CD14-positive monocyte (primary cell): Measurements from ENCODE around the gene CD40LG. TPM values are rescaled to one million over a fixed set of nuclear protein-coding genes. Genes with fewer than 3 reads are reported as not detected.

Experiments used
- DNase-seq, 3 donors: peaks; one replicate each; pipeline ENCODE4 v3.0.0-alpha.2; 2011 to 2022
- H2AFZ ChIP-seq: 2 replicates; pipeline ENCODE4 v1.6.0; 2012; ENCODE audit warnings: mild to moderate bottlenecking, low read depth, low read length, inconsistent platforms; ENCODE audit not compliant: insufficient read depth, poor library complexity, severe bottlenecking
- H3K27ac ChIP-seq, 2 donors: 1 replicate in 1 of 2; 2 replicates in 1 of 2; pipeline ENCODE4 v1.5.1; 2012 to 2013; ENCODE audit warnings: low read length in 2 of 2, control low read depth in 1 of 2, inconsistent platforms in 1 of 2, low read depth in 1 of 2, mild to moderate bottlenecking in 1 of 2
- H3K27me3 ChIP-seq, 2 donors: one replicate each; pipeline versions ENCODE4 v1.6.0 to v1.6.1; 2011 to 2013; ENCODE audit warnings: low read length in 2 of 2; ENCODE audit not compliant: control insufficient read depth in 2 of 2, insufficient read depth in 2 of 2
- H3K36me3 ChIP-seq, 2 donors: replicated peaks in 1 of 2; 1 replicate in 1 of 2; 2 replicates in 1 of 2; pipeline versions ENCODE4 v1.5.1 to v1.6.1; 2012 to 2013; ENCODE audit warnings: low read length in 2 of 2, control low read depth in 1 of 2, inconsistent platforms in 1 of 2, mild to moderate bottlenecking in 1 of 2; ENCODE audit not compliant: insufficient read depth in 2 of 2, control insufficient read depth in 1 of 2
- H3K4me1 ChIP-seq, 2 donors: 1 replicate in 1 of 2; 2 replicates in 1 of 2; pipeline versions ENCODE4 v1.5.1 to v1.6.1; 2012 to 2013; ENCODE audit warnings: low read length in 2 of 2, control low read depth in 1 of 2, inconsistent platforms in 1 of 2, mild to moderate bottlenecking in 1 of 2, moderate library complexity in 1 of 2; ENCODE audit not compliant: insufficient read depth in 2 of 2, control insufficient read depth in 1 of 2
- H3K4me2 ChIP-seq: replicated peaks from 2 replicates; pipeline ENCODE3; 2012; ENCODE audit warnings: low read length, moderate library complexity, mild to moderate bottlenecking; ENCODE audit not compliant: poor library complexity, severe bottlenecking; ENCODE audit errors: extremely low read depth
- H3K4me3 ChIP-seq, 3 experiments: fragments of 200-600 bp in 1 of 3; sonication (generic) in 1 of 3; replicated peaks in 1 of 3; 1 replicate in 2 of 3; 2 replicates in 1 of 3; pipeline ENCODE4 v1.5.1; 2011 to 2013; ENCODE audit warnings: low read length in 3 of 3, mild to moderate bottlenecking in 3 of 3, control low read depth in 2 of 3, low read depth in 2 of 3, inconsistent platforms in 1 of 3, moderate library complexity in 1 of 3
- H3K79me2 ChIP-seq: 2 replicates; pipeline ENCODE4 v1.6.0; 2012; ENCODE audit warnings: mild to moderate bottlenecking, control low read depth, inconsistent platforms, low read length, moderate library complexity; ENCODE audit not compliant: insufficient read depth
- H3K9ac ChIP-seq: 2 replicates; pipeline ENCODE4 v1.6.0; 2017; ENCODE audit warnings: low read length, mild to moderate bottlenecking; ENCODE audit not compliant: insufficient read depth, poor library complexity, severe bottlenecking
- H3K9me3 ChIP-seq, 2 donors: replicated peaks in 1 of 2; 1 replicate in 1 of 2; 2 replicates in 1 of 2; pipeline versions ENCODE4 v1.5.1 to v1.6.1; 2012 to 2013; ENCODE audit warnings: low read length in 2 of 2, control low read depth in 1 of 2; ENCODE audit not compliant: control insufficient read depth in 1 of 2, insufficient read depth in 1 of 2
- H4K20me1 ChIP-seq: 2 replicates; pipeline ENCODE4 v1.6.0; 2012; ENCODE audit warnings: mild to moderate bottlenecking, low read length, control low read depth, moderate library complexity; ENCODE audit not compliant: insufficient read depth
- H3K27ac Mint-ChIP-seq, 7 donors: one replicate each; pipeline ENCODE4 v1.8.0; 2020; ENCODE audit warnings: mild to moderate bottlenecking in 7 of 7, mixed read lengths in 7 of 7, moderate library complexity in 6 of 7, inconsistent platforms in 2 of 7
- H3K27me3 Mint-ChIP-seq, 3 donors: one replicate each; pipeline ENCODE4 v1.8.0; 2021 to 2022; ENCODE audit warnings: low read depth in 3 of 3, mild to moderate bottlenecking in 3 of 3, mixed read lengths in 3 of 3, moderate library complexity in 3 of 3, inconsistent platforms in 1 of 3
- H3K36me3 Mint-ChIP-seq, 2 donors: one replicate each; pipeline ENCODE4 v1.8.0; 2020; ENCODE audit warnings: mixed read lengths in 2 of 2, inconsistent platforms in 1 of 2, mild to moderate bottlenecking in 1 of 2
- H3K4me1 Mint-ChIP-seq: one replicate; pipeline ENCODE4 v1.8.0; 2020; ENCODE audit warnings: mild to moderate bottlenecking, mixed read lengths
- H3K4me3 Mint-ChIP-seq, 2 donors: one replicate each; pipeline ENCODE4 v1.8.0; 2020; ENCODE audit warnings: mild to moderate bottlenecking in 2 of 2, mixed read lengths in 2 of 2, moderate library complexity in 1 of 2
- H3K9me3 Mint-ChIP-seq, 7 donors: one replicate each; pipeline ENCODE4 v1.8.0; 2020 to 2022; ENCODE audit warnings: mixed read lengths in 7 of 7, mild to moderate bottlenecking in 6 of 7, moderate library complexity in 6 of 7, inconsistent platforms in 2 of 7
- CTCF ChIP-seq: fragments of 200-600 bp; IDR thresholded peaks from one replicate; pipeline ENCODE4 v1.8.0; 2022; ENCODE audit warnings: antibody characterized with exemption, mild to moderate bottlenecking
- WGBS: methylation state at CpG from one replicate; pipeline ENCODE4 v1.1.5; 2013; ENCODE audit warnings: missing lambda C conversion rate; ENCODE audit not compliant: insufficient coverage; 5-methylcytosine and 5-hydroxymethylcytosine counted together
- intact Hi-C, 2 donors: fragments of 100-400 bp; cut with micrococcal nuclease; formaldehyde crosslinking; loops; one replicate each; pipeline versions ENCODE4 v1.15.0 to v1.15.1; 2023
- polyA plus RNA-seq, 3 donors: library from polyadenylated mRNA; depleted of rRNA in 1 of 3; unstranded in 2 of 3; stranded (reverse) in 1 of 3; fragments of 300-500 nt in 2 of 3; fragments of >200 nt in 1 of 3; fragmentation: Illumina TruSeq in 2 of 3; gene quantifications; 1 replicate in 2 of 3; 2 replicates in 1 of 3; pipeline ENCODE4 v1.2.3, GENCODE V29; 2012 to 2021

The CD40LG gene
- polyA plus RNA-seq, 3 donors: 0.09 TPM; not detected in 2

GRCh38 chrX:136626891-136627290, 21.1 kb upstream of the CD40LG start:
- Histone ChIP-seq H3K4me3 (no peak overlapping the region), H3K27ac (no peak overlapping the region), H3K27me3 (peaks cover 0 to 3% of the 10 kb centered on the region in 2 donors), H3K4me2 (no peak overlapping the region), H3K36me3 (no peaks in the 10 kb centered on the region), H3K9me3 (no peaks in the 10 kb centered on the region), H3K9ac (no peak overlapping the region), H2AFZ (no peak overlapping the region), H3K4me1 (no peaks in the 10 kb centered on the region), H3K79me2 (no peaks in the 10 kb centered on the region), H4K20me1 (no peaks in the 10 kb centered on the region)
- WGBS: no CpG with 5 or more reads among the region's 1 CpG
- no peak for TF ChIP-seq CTCF
- intact Hi-C loops: no loop called here
- Mint-ChIP-seq H3K27ac (no peak overlapping the region), H3K36me3 (no peaks in the 10 kb centered on the region), H3K9me3 (peaks cover 0 to 3% (median 0%) of the 10 kb centered on the region in 7 donors), H3K4me1 (no peaks in the 10 kb centered on the region), H3K27me3 (no peaks in the 10 kb centered on the region), H3K4me3 (no peak overlapping the region)
- DNase-seq: no peak

GRCh38 chrX:136627409-136627808, 20.5 kb upstream of the CD40LG start:
- Histone ChIP-seq H3K4me2 (no peak overlapping the region), H3K9ac (no peak overlapping the region), H4K20me1 (no peaks in the 10 kb centered on the region), H3K9me3 (no peaks in the 10 kb centered on the region), H3K4me1 (no peaks in the 10 kb centered on the region), H3K27ac (no peak overlapping the region), H3K36me3 (no peaks in the 10 kb centered on the region), H3K79me2 (no peaks in the 10 kb centered on the region), H2AFZ (no peak overlapping the region), H3K4me3 (no peak overlapping the region), H3K27me3 (peaks cover 0 to 3% of the 10 kb centered on the region in 2 donors)
- Mint-ChIP-seq H3K9me3 (peaks cover 0 to 3% (median 0%) of the 10 kb centered on the region in 7 donors), H3K27me3 (no peaks in the 10 kb centered on the region), H3K4me1 (no peaks in the 10 kb centered on the region), H3K27ac (no peak overlapping the region), H3K4me3 (no peak overlapping the region), H3K36me3 (no peaks in the 10 kb centered on the region)
- no peak for DNase-seq
- intact Hi-C loops: no loop called here
- TF ChIP-seq CTCF: no peak
- no CpG with 5 or more reads among the region's 4 CpGs for WGBS
